Astrocyte (in vitro differentiated cells and primary cell): ENCODE measurements around the gene PDLIM3. TPM values are rescaled to one million over a fixed set of nuclear protein-coding genes. Genes with fewer than 3 reads are reported as not detected.

Experiments used
- DNase-seq: peaks from one replicate; pipeline ENCODE4 v3.0.0-alpha.2; 2010; ENCODE audit warnings: low read depth
- FAIRE-seq: peaks from 2 replicates; lab custom pipeline; 2011; peaks lifted over from hg19 to GRCh38; lab: Jason Lieb, UNC
- H2AFZ ChIP-seq: 2 replicates; pipeline ENCODE4 v1.6.0; 2012; ENCODE audit warnings: low read depth, low read length, inconsistent platforms
- H3K27ac ChIP-seq: 2 replicates; pipeline ENCODE4 v1.5.1; 2011; ENCODE audit warnings: low read depth, low read length, inconsistent platforms
- H3K27me3 ChIP-seq: 2 replicates; pipeline ENCODE4 v1.6.0; 2011; ENCODE audit warnings: low read length, inconsistent platforms; ENCODE audit not compliant: insufficient read depth
- H3K36me3 ChIP-seq: 2 replicates; pipeline ENCODE4 v1.5.1; 2011; ENCODE audit warnings: low read length, inconsistent platforms; ENCODE audit not compliant: insufficient read depth
- H3K4me1 ChIP-seq: 2 replicates; pipeline ENCODE4 v1.5.1; 2011; ENCODE audit warnings: low read length, inconsistent platforms; ENCODE audit not compliant: insufficient read depth
- H3K4me2 ChIP-seq: 2 replicates; pipeline ENCODE4 v1.6.0; 2012; ENCODE audit warnings: low read length, inconsistent platforms
- H3K4me3 ChIP-seq: 2 replicates; pipeline ENCODE4 v1.5.1; 2011; ENCODE audit warnings: low read depth, mild to moderate bottlenecking, low read length, inconsistent platforms; ENCODE audit not compliant: insufficient read depth
- H3K79me2 ChIP-seq: 2 replicates; pipeline ENCODE4 v1.6.0; 2012; ENCODE audit warnings: mild to moderate bottlenecking, low read length, inconsistent platforms; ENCODE audit not compliant: insufficient read depth
- H3K9ac ChIP-seq: 2 replicates; pipeline ENCODE4 v1.6.0; 2012; ENCODE audit warnings: mild to moderate bottlenecking, low read length, inconsistent platforms
- H3K9me3 ChIP-seq: 2 replicates; pipeline ENCODE4 v1.5.1; 2012; ENCODE audit warnings: low read depth, mild to moderate bottlenecking, low read length, inconsistent platforms; ENCODE audit not compliant: insufficient read depth
- H4K20me1 ChIP-seq: 2 replicates; pipeline ENCODE4 v1.6.0; 2012; ENCODE audit warnings: low read length, inconsistent platforms; ENCODE audit not compliant: insufficient read depth
- H3K27ac Mint-ChIP-seq: one replicate; pipeline ENCODE4 v1.8.0; 2021; ENCODE audit warnings: mild to moderate bottlenecking, mixed read lengths; ENCODE audit not compliant: unreplicated experiment
- H3K27me3 Mint-ChIP-seq: one replicate; pipeline ENCODE4 v1.8.0; 2021; ENCODE audit warnings: low read depth, mixed read lengths; ENCODE audit not compliant: unreplicated experiment
- H3K36me3 Mint-ChIP-seq: one replicate; pipeline ENCODE4 v1.8.0; 2021; ENCODE audit warnings: low read depth, mixed read lengths; ENCODE audit not compliant: unreplicated experiment
- H3K4me1 Mint-ChIP-seq: one replicate; pipeline ENCODE4 v1.8.0; 2021; ENCODE audit warnings: low read depth, mixed read lengths; ENCODE audit not compliant: unreplicated experiment
- H3K4me3 Mint-ChIP-seq: one replicate; pipeline ENCODE4 v1.8.0; 2021; ENCODE audit warnings: mild to moderate bottlenecking, moderate library complexity, mixed read lengths; ENCODE audit not compliant: unreplicated experiment
- H3K9me3 Mint-ChIP-seq: one replicate; pipeline ENCODE4 v1.8.0; 2021; ENCODE audit warnings: mild to moderate bottlenecking, mixed read lengths; ENCODE audit not compliant: unreplicated experiment
- EZH2 ChIP-seq: IDR thresholded peaks from 2 replicates; pipeline ENCODE4 v1.6.1; 2012; ENCODE audit warnings: mild to moderate bottlenecking, low read length, inconsistent platforms; ENCODE audit not compliant: insufficient read depth
- total RNA-seq: library from RNA; stranded (reverse); gene quantifications from 2 replicates; pipeline ENCODE4 v1.2.1, GENCODE V29; 2021
- TF ChIP-seq, protein P1 (sequence below): IDR thresholded peaks from 2 replicates; pipeline ENCODE4 v1.5.1; 2011; ENCODE audit warnings: low read depth, mild to moderate bottlenecking, inconsistent platforms, low read length, moderate library complexity; ENCODE audit not compliant: insufficient read depth

Gene PDLIM3
- total RNA-seq, 1 donor from 2014 or later = 28.5 TPM

DNA sequence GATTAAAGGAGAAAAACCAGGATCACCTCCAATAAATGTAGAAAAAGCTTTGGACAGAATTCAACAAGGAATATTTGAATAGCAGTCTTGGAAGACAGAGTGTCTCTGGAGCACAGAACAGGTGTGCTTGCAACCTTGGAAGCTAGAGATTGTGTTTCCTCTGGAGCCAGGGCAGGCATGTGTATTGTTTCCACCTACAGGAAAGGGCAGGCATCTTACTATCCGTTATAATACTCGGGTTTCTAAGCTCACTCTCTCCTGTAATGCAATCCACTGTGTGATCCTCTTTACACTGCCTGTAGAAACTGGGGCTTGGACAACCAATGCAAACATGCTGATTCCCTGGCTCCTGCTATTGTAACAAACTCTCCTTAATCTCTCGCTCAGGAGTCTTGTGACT, 78.2 kb downstream of the PDLIM3 start:
- Mint-ChIP-seq H3K4me1 (no peaks in the 10 kb centered on the region), H3K4me3 (no peak overlapping the region), H3K27ac (no peak overlapping the region), H3K27me3 (no peaks in the 10 kb centered on the region), H3K36me3 (no peaks in the 10 kb centered on the region), H3K9me3 (peaks cover 2% of the 10 kb centered on the region)
- FAIRE-seq (no peak), DNase-seq (no peak)
- Histone ChIP-seq H3K36me3 (no peaks in the 10 kb centered on the region), H3K4me1 (no peaks in the 10 kb centered on the region), H3K4me3 (no peak overlapping the region), H4K20me1 (no peaks in the 10 kb centered on the region), H3K27ac (no peak overlapping the region), H3K4me2 (no peak overlapping the region), H2AFZ (no peak overlapping the region), H3K27me3 (no peaks in the 10 kb centered on the region), H3K79me2 (no peaks in the 10 kb centered on the region), H3K9me3 (no peaks in the 10 kb centered on the region), H3K9ac (no peak overlapping the region)
- TF ChIP-seq EZH2 = no peak
- TF ChIP-seq, protein P1, sequence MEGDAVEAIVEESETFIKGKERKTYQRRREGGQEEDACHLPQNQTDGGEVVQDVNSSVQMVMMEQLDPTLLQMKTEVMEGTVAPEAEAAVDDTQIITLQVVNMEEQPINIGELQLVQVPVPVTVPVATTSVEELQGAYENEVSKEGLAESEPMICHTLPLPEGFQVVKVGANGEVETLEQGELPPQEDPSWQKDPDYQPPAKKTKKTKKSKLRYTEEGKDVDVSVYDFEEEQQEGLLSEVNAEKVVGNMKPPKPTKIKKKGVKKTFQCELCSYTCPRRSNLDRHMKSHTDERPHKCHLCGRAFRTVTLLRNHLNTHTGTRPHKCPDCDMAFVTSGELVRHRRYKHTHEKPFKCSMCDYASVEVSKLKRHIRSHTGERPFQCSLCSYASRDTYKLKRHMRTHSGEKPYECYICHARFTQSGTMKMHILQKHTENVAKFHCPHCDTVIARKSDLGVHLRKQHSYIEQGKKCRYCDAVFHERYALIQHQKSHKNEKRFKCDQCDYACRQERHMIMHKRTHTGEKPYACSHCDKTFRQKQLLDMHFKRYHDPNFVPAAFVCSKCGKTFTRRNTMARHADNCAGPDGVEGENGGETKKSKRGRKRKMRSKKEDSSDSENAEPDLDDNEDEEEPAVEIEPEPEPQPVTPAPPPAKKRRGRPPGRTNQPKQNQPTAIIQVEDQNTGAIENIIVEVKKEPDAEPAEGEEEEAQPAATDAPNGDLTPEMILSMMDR = no peak

DNA sequence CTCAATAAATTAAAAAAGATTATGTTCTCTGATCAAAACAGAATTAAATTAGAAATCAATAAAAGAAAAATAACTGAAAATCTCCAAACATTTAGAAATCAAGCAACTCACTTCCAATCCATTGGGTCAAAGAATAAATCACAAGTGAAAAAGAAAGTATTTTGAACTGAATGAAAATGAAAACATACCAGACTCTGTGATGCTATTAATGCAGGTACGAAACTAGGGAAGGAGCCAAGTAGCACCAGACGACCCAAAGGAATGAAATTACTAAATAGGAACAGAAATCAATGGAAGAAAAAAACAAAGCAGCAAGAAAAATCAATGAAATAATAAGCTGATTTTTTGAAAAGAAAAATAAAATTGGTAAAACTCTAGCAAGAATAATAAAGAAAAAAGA, 79.2 kb downstream of the PDLIM3 start:
- FAIRE-seq = no peak
- no peak for DNase-seq
- no peaks in the 10 kb centered on the region for H4K20me1 ChIP-seq

More for the DNA sequence above, 79.2 kb downstream of the PDLIM3 start:
- H3K79me2 ChIP-seq = no peaks in the 10 kb centered on the region
- H3K27ac ChIP-seq = no peak overlapping the region
- no peak overlapping the region for H3K9ac ChIP-seq
- no peak overlapping the region for H2AFZ ChIP-seq
- H3K4me3 Mint-ChIP-seq = no peak overlapping the region
- H3K36me3 ChIP-seq = no peaks in the 10 kb centered on the region
- H3K27me3 Mint-ChIP-seq = no peaks in the 10 kb centered on the region
- H3K9me3 Mint-ChIP-seq = peaks cover 2% of the 10 kb centered on the region
- H3K4me3 ChIP-seq = no peak overlapping the region
- H3K9me3 ChIP-seq = no peaks in the 10 kb centered on the region
- H3K4me1 Mint-ChIP-seq = no peaks in the 10 kb centered on the region
- no peak for TF ChIP-seq EZH2
- TF ChIP-seq, protein P1 = no peak
- no peak overlapping the region for H3K4me2 ChIP-seq
- H3K27ac Mint-ChIP-seq = no peak overlapping the region
- H3K36me3 Mint-ChIP-seq = no peaks in the 10 kb centered on the region
- no peaks in the 10 kb centered on the region for H3K27me3 ChIP-seq
- no peaks in the 10 kb centered on the region for H3K4me1 ChIP-seq

Other genes with a start within 250 kb of the PDLIM3 start
- 0.26 and 0.27 TPM in 2 replicates for gene LRP2BP, start 139.6 kb downstream of the PDLIM3 start, total RNA-seq
- gene ANKRD37, start 138.7 kb downstream of the PDLIM3 start, total RNA-seq = 6.1 and 7.9 TPM in 2 replicates
- gene UFSP2, start 109.5 kb downstream of the PDLIM3 start, total RNA-seq = 21.8 and 27.5 TPM in 2 replicates
- 0.39 and 1.2 TPM in 2 replicates for gene CCDC110, start 63.8 kb downstream of the PDLIM3 start, total RNA-seq